MCF 10A (cell line): Measurements from ENCODE around the gene DRGX. TPM values are rescaled to one million over a fixed set of nuclear protein-coding genes. Genes with fewer than 3 reads are reported as not detected.

Source experiments
- Bru-seq: library from RNA; stranded (reverse); fragments of 400-500 nt; gene quantifications from one replicate; lab custom pipeline; 2021; lab: Mats Ljungman, UMichigan
- BruChase-seq, 2 experiments: library from RNA; stranded (reverse); fragments of 400-500 nt; gene quantifications; one replicate each; lab custom pipeline; 2021; lab: Mats Ljungman, UMichigan
- BruUV-seq: library from RNA; stranded (reverse); fragments of 400-500 nt; replicated peaks from 2 replicates; lab custom pipeline; 2021; lab: Mats Ljungman, UMichigan
- CTCF ChIA-PET: fragments of 300-600 bp; sonication (Branson Sonifier 250); formaldehyde crosslinking; extraction: SDS; loops from one replicate; lab custom pipeline; 2021; ENCODE audit warnings: antibody characterized with exemption, inconsistent platforms; lab: Yijun Ruan, JAX
- POLR2A ChIA-PET: fragments of 300-600, 350-650 bp; sonication (Branson Sonifier 250); formaldehyde crosslinking; extraction: SDS; loops from one replicate; lab custom pipeline; 2020; ENCODE audit warnings: antibody characterized with exemption, inconsistent platforms; lab: Yijun Ruan, JAX
- DNase-seq: peaks from one replicate; pipeline ENCODE4 v3.0.0-alpha.2; 2018; ENCODE audit not compliant: unreplicated experiment
- H3K27ac Mint-ChIP-seq: one replicate; pipeline ENCODE4 v1.8.0; 2022; ENCODE audit warnings: mild to moderate bottlenecking, low read depth, mixed read lengths; ENCODE audit not compliant: unreplicated experiment
- H3K27me3 Mint-ChIP-seq: one replicate; pipeline ENCODE4 v1.8.0; 2022; ENCODE audit warnings: mixed read lengths; ENCODE audit not compliant: insufficient read depth, unreplicated experiment
- H3K36me3 Mint-ChIP-seq: one replicate; pipeline ENCODE4 v1.8.0; 2022; ENCODE audit warnings: mild to moderate bottlenecking, moderate library complexity, mixed read lengths; ENCODE audit not compliant: insufficient read depth, unreplicated experiment
- H3K4me1 Mint-ChIP-seq: one replicate; pipeline ENCODE4 v1.8.0; 2022; ENCODE audit warnings: mixed read lengths; ENCODE audit not compliant: insufficient read depth, unreplicated experiment
- H3K4me3 Mint-ChIP-seq: one replicate; pipeline ENCODE4 v1.8.0; 2022; ENCODE audit warnings: mild to moderate bottlenecking, moderate library complexity, mixed read lengths; ENCODE audit not compliant: unreplicated experiment
- H3K9me3 Mint-ChIP-seq: one replicate; pipeline ENCODE4 v1.8.0; 2022; ENCODE audit warnings: mixed read lengths; ENCODE audit not compliant: unreplicated experiment
- intact Hi-C: fragments of 100-400 bp; cut with micrococcal nuclease; formaldehyde crosslinking; loops from 2 replicates; pipeline ENCODE4 v1.14.1; 2022
- long read RNA-seq: library from polyadenylated mRNA; stranded (forward); transcript quantifications from one replicate; pipeline ENCODE4 v2.0.0, GENCODE V29; 2022
- total RNA-seq: library from RNA; stranded (reverse); gene quantifications from 2 replicates; pipeline ENCODE4 v1.2.3, GENCODE V29; 2022
- TF ChIP-seq, protein P1 (sequence below): fragments of 200-600 bp; IDR thresholded peaks from one replicate; pipeline ENCODE4 v1.8.0; 2022; ENCODE audit warnings: antibody characterized with exemption, mild to moderate bottlenecking; ENCODE audit not compliant: unreplicated experiment

DRGX gene
- total RNA-seq = not detected in 2 replicates
- not detected for Bru-seq, nascent RNA
- percentile 3 among the genes with signal in this experiment for BruChase-seq, experiment 1, labeled RNA remaining after a 6-hour chase
- percentile 6 among the genes with signal in this experiment for BruChase-seq, experiment 2, labeled RNA remaining after a 2-hour chase
- long read RNA-seq = 0 reads

- ChIA-PET CTCF (interaction anchor here (0.5 kb wide), 1 partner anchor 1868 kb away, joined by 3 read pairs; no protein-coding TSS in a partner anchor), POLR2A (no interaction called here)
- H3K4me1 Mint-ChIP-seq = no peaks in the 10 kb centered on the region
- no peaks in the 10 kb centered on the region for H3K36me3 Mint-ChIP-seq
- peaks cover 100% of the 10 kb centered on the region for H3K27me3 Mint-ChIP-seq
- no peak within 1 kb of the TSS for H3K27ac Mint-ChIP-seq
- no TSS peak for BruUV-seq
- H3K9me3 Mint-ChIP-seq = no peaks in the 10 kb centered on the region
- intact Hi-C loops = no loop called here
- TF ChIP-seq, protein P1, sequence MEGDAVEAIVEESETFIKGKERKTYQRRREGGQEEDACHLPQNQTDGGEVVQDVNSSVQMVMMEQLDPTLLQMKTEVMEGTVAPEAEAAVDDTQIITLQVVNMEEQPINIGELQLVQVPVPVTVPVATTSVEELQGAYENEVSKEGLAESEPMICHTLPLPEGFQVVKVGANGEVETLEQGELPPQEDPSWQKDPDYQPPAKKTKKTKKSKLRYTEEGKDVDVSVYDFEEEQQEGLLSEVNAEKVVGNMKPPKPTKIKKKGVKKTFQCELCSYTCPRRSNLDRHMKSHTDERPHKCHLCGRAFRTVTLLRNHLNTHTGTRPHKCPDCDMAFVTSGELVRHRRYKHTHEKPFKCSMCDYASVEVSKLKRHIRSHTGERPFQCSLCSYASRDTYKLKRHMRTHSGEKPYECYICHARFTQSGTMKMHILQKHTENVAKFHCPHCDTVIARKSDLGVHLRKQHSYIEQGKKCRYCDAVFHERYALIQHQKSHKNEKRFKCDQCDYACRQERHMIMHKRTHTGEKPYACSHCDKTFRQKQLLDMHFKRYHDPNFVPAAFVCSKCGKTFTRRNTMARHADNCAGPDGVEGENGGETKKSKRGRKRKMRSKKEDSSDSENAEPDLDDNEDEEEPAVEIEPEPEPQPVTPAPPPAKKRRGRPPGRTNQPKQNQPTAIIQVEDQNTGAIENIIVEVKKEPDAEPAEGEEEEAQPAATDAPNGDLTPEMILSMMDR = no peak
- H3K4me3 Mint-ChIP-seq = no peak within 1 kb of the TSS
- no peak for DNase-seq
Measured at GRCh38 chr10:49395741-49396665, at the start of gene DRGX. TSS of gene DRGX (minus strand) at chr10:49396089. CDS start at chr10:49395440, 649 bp downstream.

GRCh38 chr10:49444349-49444748 is 48.5 kb upstream of the DRGX start:
- Mint-ChIP-seq H3K4me3 (no peak overlapping the region), H3K27me3 (no peaks in the 10 kb centered on the region), H3K4me1 (peaks cover 10% of the 10 kb centered on the region), H3K9me3 (peaks cover 12% of the 10 kb centered on the region), H3K27ac (no peak overlapping the region), H3K36me3 (peaks cover 19% of the 10 kb centered on the region)
- POLR2A ChIA-PET = interaction anchor here (0.6 to 1.0 kb wide), 2 partner anchors 10 to 34 kb away, joined by 3 read pairs; no protein-coding TSS in a partner anchor
- DNase-seq = peak; percentile 24
- CTCF ChIA-PET = no interaction called here
- intact Hi-C loops = no loop called here
- TF ChIP-seq, protein P1 = no peak
- no TSS peak for BruUV-seq

GRCh38 chr10:49442863-49443262 is 47.0 kb upstream of the DRGX start:
- ChIA-PET CTCF (no interaction called here), POLR2A (no interaction called here)
- Mint-ChIP-seq H3K36me3 (peaks cover 19% of the 10 kb centered on the region), H3K27me3 (no peaks in the 10 kb centered on the region), H3K4me1 (peaks cover 10% of the 10 kb centered on the region), H3K9me3 (no peaks in the 10 kb centered on the region), H3K4me3 (no peak overlapping the region), H3K27ac (no peak overlapping the region)
- BruUV-seq = no TSS peak
- no peak for DNase-seq
- TF ChIP-seq, protein P1 = no peak
- intact Hi-C loops = no loop called here
